ENCODE measurements around the gene GRIPAP1. TPM values are rescaled to one million over a fixed set of nuclear protein-coding genes. Genes with fewer than 3 reads are reported as not detected.

GRIPAP1 gene
- total and polyA plus RNA-seq, 12 donors: 27.4 to 86.6 (median 41.9) TPM

DNA sequence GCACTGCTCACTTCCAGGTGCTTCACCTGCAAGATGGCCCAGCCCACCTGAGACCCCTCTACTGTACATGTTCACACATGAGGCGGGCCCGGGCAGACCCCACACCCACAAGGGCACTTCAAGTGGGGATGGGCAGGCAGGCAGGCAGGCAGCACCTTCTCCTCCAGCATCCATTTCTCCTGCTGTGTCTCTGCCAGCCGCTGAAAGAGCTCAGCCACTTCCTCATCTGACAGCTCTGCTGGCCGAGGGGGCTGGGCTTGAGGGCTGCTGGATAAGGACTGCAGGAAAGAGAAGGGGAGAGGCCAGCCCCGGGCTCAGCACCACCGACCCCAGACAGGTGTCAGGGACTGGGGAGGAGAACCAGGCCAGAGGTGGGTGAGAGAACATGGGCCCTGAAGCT, 26.0 kb downstream of the GRIPAP1 start:
- H3K9me3 ChIP-seq (replicated peaks in 1 of 3): no peaks in the 10 kb centered on the region
- H3K27ac ChIP-seq: no peak overlapping the region
- H3K36me3 ChIP-seq (replicated peaks in 1 of 2): peaks cover 0 to 24% of the 10 kb centered on the region in 2 donors
- no peaks in the 10 kb centered on the region for H3K4me1 ChIP-seq (replicated peaks in 1 of 2)
- H3K4me3 ChIP-seq: no peak overlapping the region
- no peak for TF ChIP-seq POLR2A (IDR thresholded peaks at IDR 0.05)
- TF ChIP-seq, protein P1, sequence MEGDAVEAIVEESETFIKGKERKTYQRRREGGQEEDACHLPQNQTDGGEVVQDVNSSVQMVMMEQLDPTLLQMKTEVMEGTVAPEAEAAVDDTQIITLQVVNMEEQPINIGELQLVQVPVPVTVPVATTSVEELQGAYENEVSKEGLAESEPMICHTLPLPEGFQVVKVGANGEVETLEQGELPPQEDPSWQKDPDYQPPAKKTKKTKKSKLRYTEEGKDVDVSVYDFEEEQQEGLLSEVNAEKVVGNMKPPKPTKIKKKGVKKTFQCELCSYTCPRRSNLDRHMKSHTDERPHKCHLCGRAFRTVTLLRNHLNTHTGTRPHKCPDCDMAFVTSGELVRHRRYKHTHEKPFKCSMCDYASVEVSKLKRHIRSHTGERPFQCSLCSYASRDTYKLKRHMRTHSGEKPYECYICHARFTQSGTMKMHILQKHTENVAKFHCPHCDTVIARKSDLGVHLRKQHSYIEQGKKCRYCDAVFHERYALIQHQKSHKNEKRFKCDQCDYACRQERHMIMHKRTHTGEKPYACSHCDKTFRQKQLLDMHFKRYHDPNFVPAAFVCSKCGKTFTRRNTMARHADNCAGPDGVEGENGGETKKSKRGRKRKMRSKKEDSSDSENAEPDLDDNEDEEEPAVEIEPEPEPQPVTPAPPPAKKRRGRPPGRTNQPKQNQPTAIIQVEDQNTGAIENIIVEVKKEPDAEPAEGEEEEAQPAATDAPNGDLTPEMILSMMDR (IDR thresholded peaks at IDR 0.05): no peak
- intact Hi-C loops (cut with DNase I): loop anchor here in 1 of 2 donors (10.0 kb wide), 1 partner anchor 69 kb away; the partner anchor contains the start of gene TFE3
- no peaks in the 10 kb centered on the region for H3K27me3 ChIP-seq
- 61 to 73% (median 73%) methylated on average over 3 to 6 of the region's 6 CpGs; no CpG with 5 or more reads in 1 of the 4 donors for WGBS, 4 donors
- no peak for DNase-seq

GRCh38 chrX:48975541-48975940, 26.5 kb downstream of the GRIPAP1 start:
- TF ChIP-seq, protein P1 (IDR thresholded peaks at IDR 0.05): no peak
- TF ChIP-seq POLR2A (IDR thresholded peaks at IDR 0.05): no peak
- Histone ChIP-seq H3K9me3 (replicated peaks in 1 of 3) (no peaks in the 10 kb centered on the region), H3K27me3 (no peaks in the 10 kb centered on the region), H3K27ac (no peak overlapping the region), H3K4me1 (replicated peaks in 1 of 2) (no peaks in the 10 kb centered on the region), H3K4me3 (no peak overlapping the region), H3K36me3 (replicated peaks in 1 of 2) (peaks cover 0 to 19% of the 10 kb centered on the region in 2 donors)
- intact Hi-C loops (cut with DNase I): loop anchor here in 1 of 2 donors (10.0 kb wide), 1 partner anchor 69 kb away; the partner anchor contains the start of gene TFE3
- WGBS, 4 donors: 80 to 91% (median 88%) methylated on average over 5 of the region's 5 CpGs
- no peak for DNase-seq

GRCh38 chrX:48975041-48975440, 27.0 kb downstream of the GRIPAP1 start:
- no peak overlapping the region for H3K4me3 ChIP-seq
- H3K4me1 ChIP-seq (replicated peaks in 1 of 2): no peaks in the 10 kb centered on the region
- intact Hi-C loops (cut with DNase I): loop anchor here in 1 of 2 donors (10.0 kb wide), 1 partner anchor 70 kb away; the partner anchor contains the start of gene TFE3
- no peak for TF ChIP-seq POLR2A (IDR thresholded peaks at IDR 0.05)
- TF ChIP-seq, protein P1 (IDR thresholded peaks at IDR 0.05): no peak
- H3K27ac ChIP-seq: no peak overlapping the region
- WGBS, 4 donors: 78 to 92% (median 85%) methylated on average over 7 of the region's 7 CpGs; no CpG with 5 or more reads in 1 of the 4 donors
- DNase-seq: no peak
- H3K9me3 ChIP-seq (replicated peaks in 1 of 3): no peaks in the 10 kb centered on the region
- peaks cover 0 to 19% of the 10 kb centered on the region in 2 donors for H3K36me3 ChIP-seq (replicated peaks in 1 of 2)
- no peaks in the 10 kb centered on the region for H3K27me3 ChIP-seq

DNA sequence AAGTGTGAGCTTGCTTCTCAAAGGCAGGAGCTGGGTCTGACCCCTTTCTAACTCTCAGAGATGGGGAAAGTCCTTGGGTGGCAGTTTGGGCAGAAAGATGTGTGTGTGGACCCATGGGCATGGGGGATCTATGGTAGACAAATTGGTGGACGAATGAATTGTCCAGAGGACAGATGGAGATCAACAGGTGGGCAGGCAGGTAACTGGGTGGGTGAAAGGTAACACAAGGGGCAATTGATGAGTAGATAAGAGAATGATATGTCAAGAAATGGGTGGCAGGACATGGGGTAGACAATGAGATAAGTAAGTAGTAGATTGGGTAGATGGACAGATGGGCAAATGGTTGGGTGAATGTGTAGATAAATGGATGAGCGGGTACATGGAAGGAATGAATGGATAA, 27.5 kb downstream of the GRIPAP1 start:
- Histone ChIP-seq H3K4me1 (replicated peaks in 1 of 2) (no peaks in the 10 kb centered on the region), H3K9me3 (replicated peaks in 1 of 3) (no peaks in the 10 kb centered on the region), H3K27ac (no peak overlapping the region), H3K27me3 (no peaks in the 10 kb centered on the region), H3K4me3 (no peak overlapping the region), H3K36me3 (replicated peaks in 1 of 2) (peaks cover 0 to 19% of the 10 kb centered on the region in 2 donors)
- 78 to 97% (median 89%) methylated on average over 2 of the region's 2 CpGs for WGBS, 4 donors
- intact Hi-C loops (cut with DNase I): loop anchor here in 1 of 2 donors (10.0 kb wide), 1 partner anchor 70 kb away; the partner anchor contains the start of gene TFE3
- DNase-seq: no peak
- TF ChIP-seq, protein P1 (IDR thresholded peaks at IDR 0.05): no peak
- no peak for TF ChIP-seq POLR2A (IDR thresholded peaks at IDR 0.05)
